Fibroblast of villous mesenchyme (primary cell): ENCODE measurements around the gene LRP1. TPM values are rescaled to one million over a fixed set of nuclear protein-coding genes. Genes with fewer than 3 reads are reported as not detected.

Experiments used
- DNase-seq: peaks from one replicate; pipeline ENCODE4 v3.0.0-alpha.2; 2010; ENCODE audit warnings: low read depth
- H3K4me3 ChIP-seq: 2 replicates; pipeline ENCODE4 v1.5.1; 2011; ENCODE audit warnings: low read depth, mild to moderate bottlenecking, low read length
- total RNA-seq: library from RNA; depleted of rRNA; stranded (reverse); fragments of >200 nt; gene quantifications from 2 replicates; pipeline ENCODE4 v1.2.3, GENCODE V29; 2012
- TF ChIP-seq, protein P1 (sequence below): IDR thresholded peaks from 2 replicates; pipeline ENCODE4 v1.5.1; 2012; ENCODE audit warnings: low read depth, mild to moderate bottlenecking, low read length; ENCODE audit not compliant: insufficient read depth

LRP1 gene
- total RNA-seq, 1 donor: 228 TPM

DNA sequence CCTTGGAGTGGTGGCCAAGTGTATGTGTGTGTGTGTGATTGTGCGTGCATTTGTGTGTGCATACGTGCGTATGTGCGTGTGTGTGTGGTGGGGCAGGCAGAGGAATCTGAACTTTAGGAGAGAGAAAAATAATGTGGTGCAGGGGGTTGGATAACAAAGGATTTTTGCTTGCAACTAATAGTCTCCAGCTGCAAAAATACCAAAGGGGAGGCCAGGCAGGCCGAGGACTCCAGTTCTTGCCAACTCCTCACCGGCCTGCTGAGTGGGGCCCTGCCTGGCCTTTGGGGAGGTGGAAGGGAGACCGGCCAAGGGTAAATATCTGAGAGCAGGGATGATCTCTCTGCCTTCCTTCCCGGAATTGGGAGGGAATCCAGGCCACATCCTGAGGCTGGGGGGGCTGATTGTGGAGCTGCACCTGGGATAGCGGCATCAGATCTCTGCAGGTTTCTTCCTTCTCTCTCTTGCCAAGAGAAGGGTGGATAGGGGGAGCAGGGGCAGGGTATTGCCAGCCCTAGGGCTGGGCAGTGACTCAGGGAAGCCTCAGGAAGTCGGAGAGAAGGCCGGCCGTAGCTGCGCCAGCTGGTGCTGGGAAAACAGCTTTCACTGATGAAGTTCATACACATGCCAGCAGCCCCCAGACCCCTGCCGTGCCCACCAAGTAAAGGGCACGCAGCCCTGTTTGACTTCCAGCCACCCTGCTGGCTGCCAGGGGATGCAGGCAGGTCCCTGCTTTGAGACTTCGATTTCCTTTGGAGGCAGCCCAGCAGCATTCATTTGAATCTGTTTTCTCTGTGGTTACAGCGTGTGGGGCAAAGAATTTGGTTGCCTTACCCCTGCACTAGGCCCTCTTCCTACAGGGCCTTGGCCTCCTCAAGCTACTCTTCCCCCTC is 23.7 kb downstream of the LRP1 start:
- DNase-seq: peak; percentile 55
- TF ChIP-seq, protein P1, sequence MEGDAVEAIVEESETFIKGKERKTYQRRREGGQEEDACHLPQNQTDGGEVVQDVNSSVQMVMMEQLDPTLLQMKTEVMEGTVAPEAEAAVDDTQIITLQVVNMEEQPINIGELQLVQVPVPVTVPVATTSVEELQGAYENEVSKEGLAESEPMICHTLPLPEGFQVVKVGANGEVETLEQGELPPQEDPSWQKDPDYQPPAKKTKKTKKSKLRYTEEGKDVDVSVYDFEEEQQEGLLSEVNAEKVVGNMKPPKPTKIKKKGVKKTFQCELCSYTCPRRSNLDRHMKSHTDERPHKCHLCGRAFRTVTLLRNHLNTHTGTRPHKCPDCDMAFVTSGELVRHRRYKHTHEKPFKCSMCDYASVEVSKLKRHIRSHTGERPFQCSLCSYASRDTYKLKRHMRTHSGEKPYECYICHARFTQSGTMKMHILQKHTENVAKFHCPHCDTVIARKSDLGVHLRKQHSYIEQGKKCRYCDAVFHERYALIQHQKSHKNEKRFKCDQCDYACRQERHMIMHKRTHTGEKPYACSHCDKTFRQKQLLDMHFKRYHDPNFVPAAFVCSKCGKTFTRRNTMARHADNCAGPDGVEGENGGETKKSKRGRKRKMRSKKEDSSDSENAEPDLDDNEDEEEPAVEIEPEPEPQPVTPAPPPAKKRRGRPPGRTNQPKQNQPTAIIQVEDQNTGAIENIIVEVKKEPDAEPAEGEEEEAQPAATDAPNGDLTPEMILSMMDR: no peak
- no peak overlapping the region for H3K4me3 ChIP-seq

DNA sequence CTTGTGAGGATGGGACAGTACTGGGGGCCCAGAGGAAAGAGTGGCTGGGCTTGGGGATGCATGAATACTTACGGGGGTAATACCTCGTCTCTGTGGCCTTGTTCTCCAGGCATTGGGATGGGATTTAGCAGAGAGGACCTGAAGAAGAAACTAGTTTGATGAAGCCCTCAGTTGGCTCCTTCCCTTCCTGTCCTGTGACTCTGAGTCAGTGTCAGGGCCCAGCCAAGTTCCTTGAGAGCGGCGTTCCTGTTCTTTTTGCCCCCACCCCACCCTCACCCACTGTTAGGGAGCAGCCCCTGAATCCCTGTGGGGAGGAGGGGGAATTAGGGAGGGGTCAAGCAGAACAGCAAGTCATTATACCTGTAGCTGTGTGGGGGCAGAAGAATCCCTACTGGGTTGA is 24.4 kb downstream of the LRP1 start:
- TF ChIP-seq, protein P1: no peak
- no peak overlapping the region for H3K4me3 ChIP-seq
- peak; percentile 71 for DNase-seq

DNA sequence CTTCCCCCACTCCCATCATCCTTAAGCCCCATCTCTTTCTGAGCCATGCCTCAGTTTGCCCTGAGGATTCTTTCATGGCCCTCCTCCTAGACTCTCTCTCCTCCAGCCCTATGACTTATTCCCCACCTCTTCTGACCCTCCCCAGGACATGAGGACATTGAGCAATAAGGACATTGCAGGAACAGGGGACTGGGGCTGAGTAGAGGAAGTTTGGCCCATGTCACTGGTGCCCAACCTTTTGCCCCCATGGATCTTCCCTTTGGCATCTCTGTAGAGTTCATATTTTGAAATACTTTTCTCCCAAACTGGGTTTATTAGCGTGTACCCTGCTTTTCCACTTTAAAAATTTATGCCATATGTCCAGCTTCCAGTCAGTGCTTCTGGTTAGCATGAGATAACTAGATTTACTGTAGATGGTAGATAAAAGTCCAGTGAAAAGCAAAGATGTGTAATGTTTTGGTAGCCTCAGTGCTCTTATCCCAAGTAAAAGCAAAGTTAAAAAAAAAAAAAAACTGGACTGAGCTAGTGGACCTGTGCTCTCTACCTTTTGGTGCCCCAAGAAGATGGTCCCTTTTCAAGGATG is 25.2 kb downstream of the LRP1 start:
- TF ChIP-seq, protein P1: no peak
- no peak overlapping the region for H3K4me3 ChIP-seq
- DNase-seq: no peak

DNA sequence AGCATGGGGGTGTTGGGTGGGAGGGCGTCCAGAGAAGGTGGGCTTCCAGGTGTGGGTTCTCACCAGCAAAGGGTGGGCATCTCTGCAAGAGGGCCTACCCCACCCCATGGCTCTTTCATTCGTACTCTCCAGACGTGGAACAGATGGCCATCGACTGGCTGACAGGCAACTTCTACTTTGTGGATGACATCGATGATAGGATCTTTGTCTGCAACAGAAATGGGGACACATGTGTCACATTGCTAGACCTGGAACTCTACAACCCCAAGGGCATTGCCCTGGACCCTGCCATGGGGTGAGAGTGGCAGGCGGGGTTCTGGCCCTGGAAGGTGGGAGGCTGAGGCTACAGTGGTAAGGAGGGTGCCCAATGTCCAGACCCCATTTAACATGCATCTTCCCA is 25.8 kb downstream of the LRP1 start:
- no peak overlapping the region for H3K4me3 ChIP-seq
- DNase-seq: no peak
- TF ChIP-seq, protein P1: no peak

DNA sequence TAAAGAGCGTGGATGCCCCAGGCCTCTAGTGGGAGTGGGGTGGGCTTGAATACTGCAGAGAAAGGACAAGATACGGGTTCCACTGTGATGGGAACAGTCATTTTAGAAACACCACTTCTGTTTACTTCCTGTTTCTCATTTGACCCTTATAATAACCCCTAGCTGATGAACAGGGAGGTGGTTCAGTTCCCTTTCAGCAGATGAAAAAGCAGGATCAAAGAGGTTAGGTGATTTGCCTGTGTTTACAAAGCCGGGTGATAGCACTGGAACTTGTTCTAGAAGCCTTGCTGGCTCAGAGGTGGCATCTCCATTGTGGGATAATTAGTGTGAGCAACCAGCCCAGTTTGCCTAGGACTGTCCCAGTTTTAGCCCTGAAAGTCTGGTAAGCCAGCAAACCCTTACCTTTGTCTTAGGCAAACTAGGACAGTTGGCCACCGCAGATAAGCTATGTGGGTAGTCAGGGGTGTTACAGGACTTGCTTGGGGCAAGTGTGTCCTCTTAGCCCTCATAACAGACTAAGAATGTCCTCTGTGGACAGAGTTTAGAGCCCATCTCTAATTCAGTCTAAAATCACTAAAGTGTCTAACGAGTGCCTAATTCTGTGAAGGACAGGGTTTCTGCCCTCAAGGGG is 26.6 kb downstream of the LRP1 start:
- no peak overlapping the region for H3K4me3 ChIP-seq
- TF ChIP-seq, protein P1: no peak
- DNase-seq: no peak

DNA sequence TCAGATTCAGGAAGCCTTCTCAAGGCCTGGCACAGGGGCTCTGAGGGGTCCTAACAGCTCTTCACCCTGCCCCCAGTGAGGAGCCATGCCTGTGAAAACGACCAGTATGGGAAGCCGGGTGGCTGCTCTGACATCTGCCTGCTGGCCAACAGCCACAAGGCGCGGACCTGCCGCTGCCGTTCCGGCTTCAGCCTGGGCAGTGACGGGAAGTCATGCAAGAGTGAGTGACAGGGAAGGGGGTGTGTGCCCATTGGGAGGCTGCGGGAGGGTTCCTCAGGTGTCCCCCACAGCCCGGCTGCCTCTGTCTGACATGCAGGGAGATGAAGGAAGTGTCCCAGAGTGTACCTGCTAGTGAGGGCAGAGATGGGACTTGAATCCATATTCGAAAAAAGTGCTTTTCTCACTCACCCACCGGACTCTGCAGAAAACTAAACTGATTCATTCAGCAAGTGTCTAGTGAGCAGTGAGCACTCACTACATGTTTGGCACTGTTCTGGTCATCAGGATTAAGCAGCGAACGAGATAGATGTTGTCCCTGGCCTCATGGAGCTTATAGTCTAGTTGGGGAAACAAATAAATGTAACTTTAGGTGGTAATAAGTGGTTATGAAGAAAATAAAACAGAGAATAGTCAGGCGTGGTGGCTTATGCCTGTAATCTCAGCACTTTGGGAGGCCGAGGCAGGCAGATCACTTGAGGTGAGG is 28.6 kb downstream of the LRP1 start:
- no peak overlapping the region for H3K4me3 ChIP-seq
- DNase-seq: no peak
- TF ChIP-seq, protein P1: no peak
